Caco-2 (cell line): ENCODE data around the gene CLEC16A. TPM values are rescaled to one million over a fixed set of nuclear protein-coding genes. Genes with fewer than 3 reads are reported as not detected.

Source experiments
- BruUV-seq: library from RNA; stranded (reverse); fragments of 400-500 nt; replicated peaks from 2 replicates; lab custom pipeline; 2021; lab: Mats Ljungman, UMichigan
- CTCF ChIA-PET: fragments of 300-600 bp; sonication (Branson Sonifier 250); formaldehyde crosslinking; loops from one replicate; lab custom pipeline; 2022; ENCODE audit warnings: antibody characterized with exemption; lab: Charles Lee
- POLR2A ChIA-PET: fragments of 300-600 bp; sonication (Branson Sonifier 250); formaldehyde crosslinking; loops from one replicate; lab custom pipeline; 2022; ENCODE audit warnings: antibody characterized with exemption; lab: Charles Lee
- DNase-seq, 2 experiments: peaks; one replicate each; pipeline versions ENCODE4 v3.0.0 to v3.0.0-alpha.2; 2020 to 2022
- H3K27me3 ChIP-seq: replicated peaks from 2 replicates; pipeline ENCODE4 v1.6.0; 2011; ENCODE audit warnings: low read length; ENCODE audit not compliant: control insufficient read depth, insufficient read depth
- H3K36me3 ChIP-seq: 2 replicates; pipeline ENCODE4 v1.5.1; 2011; ENCODE audit warnings: low read length; ENCODE audit not compliant: control insufficient read depth, insufficient read depth
- H3K4me1 ChIP-seq: fragments of 250-450 bp; sonication (Bioruptor Pico); 2 replicates; pipeline ENCODE4 v1.5.1; 2020; ENCODE audit warnings: mild to moderate bottlenecking
- H3K4me3 ChIP-seq: 2 replicates; pipeline ENCODE4 v1.5.1; 2011; ENCODE audit warnings: low read depth, mild to moderate bottlenecking, control low read depth, low read length
- H3K9me3 ChIP-seq: fragments of 250-450 bp; sonication (Bioruptor Pico); 2 replicates; pipeline ENCODE4 v1.5.1; 2020; ENCODE audit warnings: mild to moderate bottlenecking, moderate library complexity
- H3K27ac Mint-ChIP-seq: one replicate; pipeline ENCODE4 v1.8.0; 2022; ENCODE audit warnings: mixed read lengths; ENCODE audit not compliant: unreplicated experiment
- H3K27me3 Mint-ChIP-seq: one replicate; pipeline ENCODE4 v1.8.0; 2022; ENCODE audit warnings: mixed read lengths; ENCODE audit not compliant: insufficient read depth, unreplicated experiment
- H3K36me3 Mint-ChIP-seq: one replicate; pipeline ENCODE4 v1.8.0; 2022; ENCODE audit warnings: mild to moderate bottlenecking, mixed read lengths; ENCODE audit not compliant: insufficient read depth, unreplicated experiment
- H3K4me1 Mint-ChIP-seq: one replicate; pipeline ENCODE4 v1.8.0; 2022; ENCODE audit warnings: low read depth, mixed read lengths; ENCODE audit not compliant: unreplicated experiment
- H3K4me3 Mint-ChIP-seq: one replicate; pipeline ENCODE4 v1.8.0; 2022; ENCODE audit warnings: mild to moderate bottlenecking, moderate library complexity, mixed read lengths; ENCODE audit not compliant: unreplicated experiment
- H3K9me3 Mint-ChIP-seq: one replicate; pipeline ENCODE4 v1.8.0; 2022; ENCODE audit warnings: mixed read lengths; ENCODE audit not compliant: unreplicated experiment
- CTCF ChIP-seq, 2 experiments: fragments of 200-600 bp in 1 of 2; IDR thresholded peaks; 1 replicate in 1 of 2; 2 replicates in 1 of 2; pipeline versions ENCODE4 v1.5.1 to v1.8.0; 2011 to 2022; ENCODE audit warnings: antibody characterized with exemption in 1 of 2, control low read depth in 1 of 2, inconsistent platforms in 1 of 2, low read depth in 1 of 2, low read length in 1 of 2, mild to moderate bottlenecking in 1 of 2, moderate library complexity in 1 of 2; ENCODE audit not compliant: insufficient read depth in 1 of 2, severe bottlenecking in 1 of 2, unreplicated experiment in 1 of 2
- intact Hi-C: fragments of 100-400 bp; cut with micrococcal nuclease; formaldehyde crosslinking; loops from one replicate; pipeline ENCODE4 v1.10.0; 2022; ENCODE audit not compliant: unreplicated experiment
- total RNA-seq: library from RNA; stranded (reverse); gene quantifications from 2 replicates; pipeline ENCODE4 v1.2.3, GENCODE V29; 2022

Gene CLEC16A
- total RNA-seq, 1 experiment from 2014 or later: 27.0 TPM

GRCh38 chr16:10921536-10922327 is 22.6 kb upstream of the CLEC16A start:
- CTCF ChIA-PET: no interaction called here
- H3K27me3 ChIP-seq: no peaks in the 10 kb centered on the region
- Mint-ChIP-seq H3K4me1 (no peaks in the 10 kb centered on the region), H3K36me3 (peaks cover 11% of the 10 kb centered on the region), H3K4me3 (no peak overlapping the region), H3K27me3 (no peaks in the 10 kb centered on the region), H3K27ac (no peak overlapping the region), H3K9me3 (no peaks in the 10 kb centered on the region)
- H3K9me3 ChIP-seq: no peaks in the 10 kb centered on the region
- H3K36me3 ChIP-seq: no peaks in the 10 kb centered on the region
- no peak overlapping the region for H3K4me3 ChIP-seq
- DNase-seq: no peak
- no peak for TF ChIP-seq CTCF (IDR thresholded peaks at IDR 0.05; ENCODE audit: insufficient read depth in 1 of 2, low read depth in 1 of 2, low read length in 1 of 2, severe bottlenecking in 1 of 2, unreplicated experiment in 1 of 2)
- H3K4me1 ChIP-seq: peaks cover 17% of the 10 kb centered on the region
- no TSS peak for BruUV-seq
- POLR2A ChIA-PET: no interaction called here
- intact Hi-C loops: no loop called here

- H3K4me1 Mint-ChIP-seq: no peaks in the 10 kb centered on the region
- H3K27ac Mint-ChIP-seq: no peak overlapping the region
- peaks cover 11% of the 10 kb centered on the region for H3K36me3 Mint-ChIP-seq
- no peak overlapping the region for H3K4me3 ChIP-seq
- no peak overlapping the region for H3K4me3 Mint-ChIP-seq
- no peaks in the 10 kb centered on the region for H3K27me3 Mint-ChIP-seq
- BruUV-seq: no TSS peak
- ChIA-PET CTCF (no interaction called here), POLR2A (no interaction called here)
- DNase-seq: no peak
- H3K36me3 ChIP-seq: no peaks in the 10 kb centered on the region
- peaks cover 16% of the 10 kb centered on the region for H3K4me1 ChIP-seq
- H3K27me3 ChIP-seq: no peaks in the 10 kb centered on the region
- intact Hi-C loops: no loop called here
- no peaks in the 10 kb centered on the region for H3K9me3 ChIP-seq
- TF ChIP-seq CTCF (IDR thresholded peaks at IDR 0.05; ENCODE audit: insufficient read depth in 1 of 2, low read depth in 1 of 2, low read length in 1 of 2, severe bottlenecking in 1 of 2, unreplicated experiment in 1 of 2): no peak
- H3K9me3 Mint-ChIP-seq: no peaks in the 10 kb centered on the region
Measured at GRCh38 chr16:10922328-10923145, 21.8 kb upstream of the CLEC16A start.

GRCh38 chr16:10923146-10923649 is 21.2 kb upstream of the CLEC16A start:
- peaks cover 11% of the 10 kb centered on the region for H3K36me3 Mint-ChIP-seq
- no peaks in the 10 kb centered on the region; the same call in 1 of the 2 replicates for H3K36me3 ChIP-seq
- BruUV-seq: no TSS peak
- ChIA-PET CTCF (no interaction called here), POLR2A (no interaction called here)
- no peak for DNase-seq
- H3K27me3 Mint-ChIP-seq: no peaks in the 10 kb centered on the region
- peaks cover 13% of the 10 kb centered on the region for H3K4me1 ChIP-seq
- no peak for TF ChIP-seq CTCF (IDR thresholded peaks at IDR 0.05; ENCODE audit: insufficient read depth in 1 of 2, low read depth in 1 of 2, low read length in 1 of 2, severe bottlenecking in 1 of 2, unreplicated experiment in 1 of 2)
- no peak overlapping the region for H3K27ac Mint-ChIP-seq
- H3K4me1 Mint-ChIP-seq: no peaks in the 10 kb centered on the region
- H3K27me3 ChIP-seq: no peaks in the 10 kb centered on the region
- no peaks in the 10 kb centered on the region for H3K9me3 Mint-ChIP-seq
- no peak overlapping the region for H3K4me3 ChIP-seq
- H3K4me3 Mint-ChIP-seq: no peak overlapping the region
- no peaks in the 10 kb centered on the region for H3K9me3 ChIP-seq
- intact Hi-C loops: no loop called here
